Psoas muscle (tissue), 8 donors: ENCODE data around the gene TMEM175. TPM values are rescaled to one million over a fixed set of nuclear protein-coding genes. Genes with fewer than 3 reads are reported as not detected.

Source experiments
- ATAC-seq, 4 donors: fragments of 200-7000 bp; cut with Tn5 transposase; one replicate each; pipeline ENCODE4 v1.9.1; 2020; ENCODE audit warnings: moderate library complexity in 3 of 4, mild to moderate bottlenecking in 2 of 4
- DNase-seq, 2 donors: peaks; one replicate each; pipeline ENCODE4 v3.0.0-alpha.2; 2020
- H3K27ac ChIP-seq: fragments of 200-600 bp; one replicate; pipeline ENCODE4 v1.8.0; 2022
- H3K27me3 ChIP-seq, 3 donors: fragments of 200-600 bp in 1 of 3; one replicate each; pipeline versions ENCODE4 v1.6.1 to v1.8.0; 2013 to 2022; ENCODE audit warnings: low read length in 2 of 3, mild to moderate bottlenecking in 2 of 3, moderate library complexity in 1 of 3; ENCODE audit not compliant: insufficient read depth in 3 of 3
- H3K36me3 ChIP-seq, 2 donors: fragments of 200-600 bp in 1 of 2; one replicate each; pipeline versions ENCODE4 v1.6.1 to v1.8.0; 2013 to 2022; ENCODE audit warnings: low read depth in 1 of 2, mild to moderate bottlenecking in 1 of 2, moderate library complexity in 1 of 2; ENCODE audit not compliant: insufficient read depth in 1 of 2
- H3K4me1 ChIP-seq: fragments of 200-600 bp; one replicate; pipeline ENCODE4 v1.8.0; 2022
- H3K4me3 ChIP-seq: fragments of 200-600 bp; one replicate; pipeline ENCODE4 v1.8.0; 2022; ENCODE audit warnings: mild to moderate bottlenecking
- H3K9me3 ChIP-seq: fragments of 200-600 bp; one replicate; pipeline ENCODE4 v1.8.0; 2022
- WGBS, 3 donors: extraction: QIAGEN DNeasy Blood & Tissue Kit; methylation state at CpG; one replicate each; pipeline versions ENCODE4 v1.1.6 to v1.1.7; 2013; 5-methylcytosine and 5-hydroxymethylcytosine counted together
- intact Hi-C, 2 donors: fragments of 100-400 bp; cut with DNase I; formaldehyde crosslinking; loops; one replicate each; pipeline versions ENCODE4 v1.11.0 to v1.14.2; 2022
- polyA plus RNA-seq, 3 donors: library from polyadenylated mRNA; stranded (reverse); fragments of 200-250 nt; gene quantifications; one replicate each; pipeline ENCODE4 v1.2.3, GENCODE V29; 2013
- total RNA-seq, 4 donors: library from RNA; stranded (reverse); fragmentation: NEBNext Ultra II Directional in 2 of 4; extraction: Animal tissue kit (Norgen Biotek cat#: 25700) in 2 of 4; gene quantifications; one replicate each; pipeline versions ENCODE4 v1.2.1 to v1.2.4, GENCODE V29; 2021 to 2023
- TF ChIP-seq, protein P1 (sequence below): fragments of 200-600 bp; IDR thresholded peaks from one replicate; pipeline ENCODE4 v1.8.0; 2022; ENCODE audit warnings: antibody characterized with exemption
- donor health status: healthy with polysubstance abuse.
- donor health status: DM: no; HTN: no; CAD: no; lungs with moderate emphysema.
- donor health status: Bipolar disorder and iron deficiency.
- donor health status: healthy.
- donor health status: DM: yes; HTN: yes; CAD: no.
- donor health status: DM: no; HTN: no; CAD: no.
- donor health status: DM: no; HTN: no; CAD: no.
- donor health status: DM: yes; HTN: yes; CAD: no.

The TMEM175 gene
- total and polyA plus RNA-seq, 7 donors, result 8.7 to 23.9 (median 14.3) TPM

DNA sequence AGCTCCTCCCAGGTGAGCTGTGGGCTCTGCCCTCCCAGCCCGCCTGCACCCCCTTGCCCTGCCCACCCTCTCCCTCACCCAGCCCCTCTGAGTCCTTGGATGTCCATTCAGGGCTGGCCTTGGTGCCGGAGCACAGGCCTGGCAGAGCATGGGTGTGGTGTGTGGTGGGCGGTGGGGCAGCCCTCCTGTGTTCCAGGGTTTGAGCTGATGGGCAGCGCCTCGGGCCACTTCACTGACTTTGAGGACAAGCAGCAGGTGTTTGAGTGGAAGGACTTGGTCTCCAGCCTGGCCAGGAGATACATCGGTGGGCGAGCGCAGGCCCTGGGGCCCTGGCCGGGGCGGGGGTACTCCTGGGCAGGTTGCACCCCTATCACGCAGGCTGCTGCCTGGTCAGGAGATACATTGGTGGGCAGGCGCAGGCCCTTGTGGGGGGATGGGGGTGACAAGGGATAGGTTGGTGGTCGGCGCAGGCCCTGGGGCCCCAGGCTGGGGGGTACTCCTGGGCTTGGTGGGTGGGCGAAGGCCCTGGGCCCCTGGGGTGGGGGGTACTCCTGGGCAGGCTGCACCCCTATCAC, 68.5 kb downstream of the TMEM175 start:
- ATAC-seq, result no peak
- TF ChIP-seq, protein P1, sequence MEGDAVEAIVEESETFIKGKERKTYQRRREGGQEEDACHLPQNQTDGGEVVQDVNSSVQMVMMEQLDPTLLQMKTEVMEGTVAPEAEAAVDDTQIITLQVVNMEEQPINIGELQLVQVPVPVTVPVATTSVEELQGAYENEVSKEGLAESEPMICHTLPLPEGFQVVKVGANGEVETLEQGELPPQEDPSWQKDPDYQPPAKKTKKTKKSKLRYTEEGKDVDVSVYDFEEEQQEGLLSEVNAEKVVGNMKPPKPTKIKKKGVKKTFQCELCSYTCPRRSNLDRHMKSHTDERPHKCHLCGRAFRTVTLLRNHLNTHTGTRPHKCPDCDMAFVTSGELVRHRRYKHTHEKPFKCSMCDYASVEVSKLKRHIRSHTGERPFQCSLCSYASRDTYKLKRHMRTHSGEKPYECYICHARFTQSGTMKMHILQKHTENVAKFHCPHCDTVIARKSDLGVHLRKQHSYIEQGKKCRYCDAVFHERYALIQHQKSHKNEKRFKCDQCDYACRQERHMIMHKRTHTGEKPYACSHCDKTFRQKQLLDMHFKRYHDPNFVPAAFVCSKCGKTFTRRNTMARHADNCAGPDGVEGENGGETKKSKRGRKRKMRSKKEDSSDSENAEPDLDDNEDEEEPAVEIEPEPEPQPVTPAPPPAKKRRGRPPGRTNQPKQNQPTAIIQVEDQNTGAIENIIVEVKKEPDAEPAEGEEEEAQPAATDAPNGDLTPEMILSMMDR, result no peak
- WGBS, 3 donors, result 61 to 66% (median 62%) methylated on average over 14 to 15 of the region's 15 CpGs
- Histone ChIP-seq H3K4me1 (peaks cover 11% of the 10 kb centered on the region), H3K9me3 (no peaks in the 10 kb centered on the region), H3K4me3 (no peak overlapping the region), H3K36me3 (no peaks in the 10 kb centered on the region), H3K27me3 (peaks cover 0 to 98% (median 54%) of the 10 kb centered on the region in 3 donors), H3K27ac (no peak overlapping the region)
- no peak for DNase-seq
- intact Hi-C loops, result no loop called here

DNA sequence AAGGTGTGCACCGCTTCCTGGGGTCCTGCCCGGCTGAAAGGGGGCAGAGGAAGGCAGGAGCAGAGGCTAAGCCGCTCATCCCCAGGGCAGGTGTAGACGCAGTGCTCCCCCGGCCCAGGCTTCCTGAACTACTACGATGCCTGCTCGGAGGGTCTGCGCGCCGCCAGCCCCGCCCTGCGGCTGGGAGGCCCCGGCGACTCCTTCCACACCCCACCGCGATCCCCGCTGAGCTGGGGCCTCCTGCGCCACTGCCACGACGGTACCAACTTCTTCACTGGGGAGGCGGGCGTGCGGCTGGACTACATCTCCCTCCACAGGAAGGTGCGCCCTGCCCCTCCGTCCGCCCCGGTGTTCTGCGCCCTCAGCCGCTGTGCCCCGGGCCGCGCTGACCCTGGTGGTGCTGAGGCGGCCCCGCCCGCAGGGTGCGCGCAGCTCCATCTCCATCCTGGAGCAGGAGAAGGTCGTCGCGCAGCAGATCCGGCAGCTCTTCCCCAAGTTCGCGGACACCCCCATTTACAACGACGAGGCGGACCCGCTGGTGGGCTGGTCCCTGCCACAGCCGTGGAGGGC, 69.4 kb downstream of the TMEM175 start:
- Histone ChIP-seq H3K4me1 (peaks cover 11% of the 10 kb centered on the region), H3K36me3 (no peaks in the 10 kb centered on the region), H3K27me3 (peaks cover 0 to 99% (median 51%) of the 10 kb centered on the region in 3 donors), H3K4me3 (no peak overlapping the region), H3K27ac (no peak overlapping the region), H3K9me3 (no peaks in the 10 kb centered on the region)
- TF ChIP-seq, protein P1, result no peak
- ATAC-seq (no peak), DNase-seq (no peak)
- 19 to 20% (median 19%) methylated on average over 41 to 48 of the region's 48 CpGs for WGBS, 3 donors
- intact Hi-C loops, result no loop called here

DNA sequence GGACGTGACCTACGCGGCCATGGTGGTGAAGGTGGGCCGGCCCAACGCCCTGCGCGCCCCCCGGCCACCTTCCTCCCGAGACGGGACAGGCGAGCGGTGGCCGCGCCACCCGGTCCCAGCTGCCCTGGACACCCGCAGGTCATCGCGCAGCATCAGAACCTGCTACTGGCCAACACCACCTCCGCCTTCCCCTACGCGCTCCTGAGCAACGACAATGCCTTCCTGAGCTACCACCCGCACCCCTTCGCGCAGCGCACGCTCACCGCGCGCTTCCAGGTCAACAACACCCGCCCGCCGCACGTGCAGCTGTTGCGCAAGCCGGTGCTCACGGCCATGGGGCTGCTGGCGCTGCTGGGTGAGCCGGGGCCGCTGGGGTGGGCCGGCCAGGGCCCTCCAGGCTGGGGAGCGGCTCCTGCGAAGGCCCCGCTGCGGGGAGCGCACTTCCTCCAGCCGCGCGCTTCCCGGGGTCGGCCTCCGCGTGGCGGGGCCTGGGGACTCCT, 69.9 kb downstream of the TMEM175 start:
- ATAC-seq (peak in 3 of 4 donors; percentile 12 to 49 (median 25)), DNase-seq (peak; percentile 64 to 72)
- Histone ChIP-seq H3K4me3 (peak overlapping the region; percentile 38), H3K4me1 (peaks cover 11% of the 10 kb centered on the region), H3K9me3 (no peaks in the 10 kb centered on the region), H3K27me3 (peaks cover 0 to 99% (median 49%) of the 10 kb centered on the region in 3 donors), H3K36me3 (no peaks in the 10 kb centered on the region), H3K27ac (no peak overlapping the region)
- TF ChIP-seq, protein P1, result no peak
- intact Hi-C loops, result no loop called here
- 1 to 3% (median 3%) methylated on average over 41 to 54 of the region's 54 CpGs for WGBS, 3 donors

DNA sequence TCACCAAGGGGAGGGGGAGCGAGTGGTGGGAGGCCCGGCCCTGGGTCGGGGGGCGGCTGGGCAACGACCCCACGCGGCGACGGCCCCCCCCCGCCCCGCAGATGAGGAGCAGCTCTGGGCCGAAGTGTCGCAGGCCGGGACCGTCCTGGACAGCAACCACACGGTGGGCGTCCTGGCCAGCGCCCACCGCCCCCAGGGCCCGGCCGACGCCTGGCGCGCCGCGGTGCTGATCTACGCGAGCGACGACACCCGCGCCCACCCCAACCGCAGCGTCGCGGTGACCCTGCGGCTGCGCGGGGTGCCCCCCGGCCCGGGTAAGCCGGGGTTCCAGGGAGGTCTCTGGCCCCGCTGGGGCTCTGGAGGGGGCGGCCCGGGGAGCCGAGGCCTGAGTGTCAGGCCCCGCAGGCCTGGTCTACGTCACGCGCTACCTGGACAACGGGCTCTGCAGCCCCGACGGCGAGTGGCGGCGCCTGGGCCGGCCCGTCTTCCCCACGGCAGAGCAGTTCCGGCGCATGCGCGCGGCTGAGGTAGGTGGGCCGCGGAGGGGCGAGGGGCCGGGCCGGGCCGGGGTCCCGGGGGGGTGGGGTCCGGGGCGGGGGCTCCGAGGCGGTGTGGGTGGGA, 70.5 kb downstream of the TMEM175 start:
- H3K9me3 ChIP-seq, result no peaks in the 10 kb centered on the region
- intact Hi-C loops, result no loop called here
- ATAC-seq (no peak), DNase-seq (no peak)
- peaks cover 8% of the 10 kb centered on the region for H3K4me1 ChIP-seq
- H3K36me3 ChIP-seq, result no peaks in the 10 kb centered on the region
- no peak overlapping the region for H3K27ac ChIP-seq
- H3K4me3 ChIP-seq, result peak overlapping the region; percentile 38
- peaks cover 0 to 97% (median 46%) of the 10 kb centered on the region in 3 donors for H3K27me3 ChIP-seq
- TF ChIP-seq, protein P1, result no peak
- WGBS, 3 donors, result 3 to 4% (median 3%) methylated on average over 41 to 75 of the region's 75 CpGs
